GM21528 (cell line): ENCODE results near the gene GBF1.

Experiments used
- ATAC-seq: cut with Tn5 transposase; IDR thresholded peaks from one replicate; pipeline ENCODE4 v1.9.1; 2021; ENCODE audit warnings: mild to moderate bottlenecking, moderate library complexity; ENCODE audit not compliant: unreplicated experiment, low FRiP score

GBF1 gene

DNA sequence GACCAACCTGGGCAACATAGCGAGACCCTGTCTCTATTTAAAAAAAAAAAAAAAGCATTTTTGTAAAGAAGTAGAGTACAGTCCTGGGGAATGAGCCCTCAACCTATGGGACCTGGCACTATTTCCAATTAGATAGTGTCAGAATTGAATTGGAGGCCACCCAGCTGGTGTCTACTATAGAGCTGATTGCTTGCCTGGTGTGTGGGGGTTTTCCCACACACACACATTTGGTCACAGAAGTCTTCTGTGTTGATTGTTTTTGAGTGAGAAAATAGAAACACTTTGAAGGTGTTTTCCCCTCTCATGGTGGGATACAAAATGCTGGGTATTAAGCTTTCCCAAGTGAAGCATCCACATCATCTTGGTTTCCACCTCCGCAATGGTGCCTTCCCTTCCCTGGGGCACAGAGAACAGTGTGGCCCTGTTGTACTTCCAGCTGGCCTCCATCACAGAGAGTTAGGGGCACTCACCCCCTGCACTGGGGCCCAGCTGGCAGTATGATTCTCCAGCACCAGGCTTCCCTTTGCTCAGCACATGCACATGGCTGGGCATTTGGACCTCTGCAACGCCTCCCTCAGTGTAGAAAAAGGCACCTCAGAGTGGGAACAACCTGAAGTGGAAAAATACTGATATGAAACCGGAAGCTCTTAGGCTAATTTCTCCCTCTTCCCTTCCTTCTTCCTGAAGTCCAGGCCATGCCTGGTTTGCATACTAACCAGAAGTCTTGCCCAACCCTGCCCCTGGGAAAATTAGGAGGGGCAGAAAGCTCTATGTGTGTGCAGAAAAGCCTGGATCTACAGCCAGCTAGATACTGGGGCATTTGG is 139.5 kb downstream of the GBF1 start:
- ATAC-seq, result no peak

GRCh38 chr10:102389894-102390293 is 144.6 kb downstream of the GBF1 start:
- ATAC-seq, result no peak

GRCh38 chr10:102392306-102392705 is 147.0 kb downstream of the GBF1 start:
- no peak for ATAC-seq

DNA sequence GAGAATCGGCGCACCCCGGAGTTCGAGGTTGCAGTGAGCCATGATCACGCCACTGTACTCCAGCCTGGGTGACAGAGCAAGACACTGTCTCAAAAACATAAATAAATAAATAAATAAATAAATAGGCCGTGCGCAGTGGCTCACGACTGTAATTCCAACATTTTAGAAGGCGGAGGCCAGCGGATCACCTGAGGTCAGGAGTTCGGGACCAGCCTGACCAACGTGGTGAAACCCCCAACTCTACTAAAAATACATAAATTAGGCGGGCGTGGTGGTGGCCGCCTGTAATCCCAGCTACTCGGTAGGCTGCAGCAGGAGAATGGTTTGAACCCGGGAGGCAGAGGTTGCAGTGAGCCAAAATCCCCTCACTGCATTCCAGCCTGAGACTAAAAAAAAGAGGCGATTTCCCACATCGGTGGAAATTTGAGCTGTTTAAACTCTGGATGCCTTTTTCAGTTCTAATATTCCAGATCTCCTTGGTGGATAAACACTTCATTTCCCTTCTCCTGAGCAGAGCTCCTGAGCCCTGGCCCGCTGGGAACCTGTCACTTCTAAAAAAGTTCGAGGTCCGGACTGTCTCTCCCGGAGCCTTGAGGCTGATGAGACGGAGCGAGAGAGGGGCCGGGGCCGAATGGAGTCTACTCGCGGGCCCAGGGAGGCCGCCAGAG is 148.2 kb downstream of the GBF1 start:
- ATAC-seq, result no peak

DNA sequence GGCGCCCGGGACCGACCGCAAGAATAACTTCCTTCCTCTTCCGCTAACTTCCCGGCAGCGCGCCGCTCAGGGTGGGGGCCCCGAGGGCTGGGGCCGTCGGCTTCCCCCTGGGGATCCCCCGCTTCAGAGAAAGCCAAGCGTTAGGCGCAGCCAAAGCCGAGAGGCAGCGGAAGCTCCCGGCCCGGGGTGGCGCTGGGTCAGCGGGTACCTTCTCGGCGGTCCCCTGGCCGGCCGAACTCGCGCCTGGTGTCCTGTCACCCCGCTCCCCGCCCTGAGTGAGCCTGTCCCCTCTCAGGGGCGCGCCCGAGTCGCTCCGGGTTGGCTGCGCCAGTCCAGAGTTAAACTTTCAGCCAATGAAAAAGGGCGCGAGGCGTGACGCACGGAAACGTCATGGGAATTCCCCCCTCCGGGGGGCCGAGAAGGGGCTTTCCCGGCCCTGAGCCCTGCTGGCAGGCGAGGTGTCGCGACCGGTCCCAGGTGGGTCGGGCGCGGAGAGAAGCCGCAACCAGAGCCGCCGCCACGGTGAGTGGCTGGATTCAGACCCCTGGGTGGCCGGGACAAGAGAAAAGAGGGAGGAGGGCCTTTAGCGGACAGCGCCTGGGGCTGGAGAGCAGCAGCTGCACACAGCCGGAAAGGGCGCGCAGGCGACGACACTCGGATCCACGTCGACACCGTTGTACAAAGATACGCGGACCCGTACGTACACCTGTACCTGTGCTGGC is 148.9 kb downstream of the GBF1 start:
- ATAC-seq, result peak; percentile 80

DNA sequence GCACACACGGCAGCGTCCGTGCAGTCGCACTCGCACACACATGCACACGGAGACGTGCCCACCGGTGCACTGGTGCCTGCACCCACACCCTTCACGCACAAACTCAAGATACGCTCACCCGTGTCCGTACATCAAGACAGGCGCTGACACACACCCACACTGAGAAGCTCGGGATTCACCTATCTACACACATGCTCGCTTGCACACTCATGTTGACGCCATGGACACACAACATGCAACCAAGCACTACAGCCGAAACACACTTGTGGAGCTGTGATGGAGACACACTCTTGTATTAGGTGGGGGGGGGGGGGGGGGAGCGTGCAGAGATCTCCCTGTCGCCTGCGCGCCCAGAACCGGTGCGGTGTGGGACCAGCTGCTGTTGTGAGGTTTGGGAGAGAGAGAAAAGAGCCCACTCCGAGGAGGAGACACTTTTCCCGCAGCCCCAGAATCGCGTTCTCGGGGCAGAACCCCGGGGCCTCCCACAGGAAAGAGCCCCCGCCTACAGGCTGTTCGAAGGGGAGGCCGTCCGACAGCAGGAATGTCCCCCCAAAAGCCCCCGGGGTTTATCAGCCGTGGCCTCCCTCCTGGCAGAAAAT is 149.6 kb downstream of the GBF1 start:
- no peak for ATAC-seq

DNA sequence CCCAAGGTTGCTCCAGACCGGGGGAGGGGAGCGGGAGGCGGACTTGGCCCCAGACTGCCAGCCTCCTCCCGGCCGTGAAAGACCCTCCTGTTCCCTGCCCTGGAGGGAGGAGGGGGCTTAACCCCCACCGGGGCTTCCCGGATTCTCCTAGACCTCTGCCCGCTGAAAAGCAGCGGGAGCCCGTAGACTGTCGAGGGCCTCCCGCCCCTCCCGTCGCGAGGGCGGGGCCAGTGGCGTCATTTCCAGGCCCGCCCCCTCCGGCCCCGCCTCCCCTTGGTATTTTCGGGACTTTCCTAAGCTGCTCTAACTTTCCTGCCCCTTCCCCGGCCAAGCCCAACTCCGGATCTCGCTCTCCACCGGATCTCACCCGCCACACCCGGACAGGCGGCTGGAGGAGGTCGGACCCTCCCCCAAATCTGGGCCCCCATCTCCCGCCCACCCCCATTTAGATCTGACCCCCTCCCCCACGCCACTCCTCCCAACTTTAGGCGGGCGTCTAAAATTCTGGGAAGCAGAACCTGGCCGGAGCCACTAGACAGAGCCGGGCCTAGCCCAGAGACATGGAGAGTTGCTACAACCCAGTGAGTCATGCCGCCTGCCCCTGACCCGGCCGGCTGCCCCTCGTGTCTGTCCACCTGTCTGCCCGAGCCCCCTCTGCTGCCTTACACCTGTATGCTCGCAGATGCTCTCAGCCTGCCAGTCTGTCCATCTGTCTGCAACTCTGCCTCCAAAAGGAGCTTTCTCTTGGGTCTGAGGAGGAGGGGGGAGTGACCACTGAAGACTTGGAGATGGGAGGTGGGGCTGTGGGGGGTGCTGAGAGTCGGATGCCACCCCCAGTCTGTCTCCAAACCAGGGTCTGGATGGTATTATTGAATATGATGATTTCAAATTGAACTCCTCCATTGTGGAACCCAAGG is 150.3 kb downstream of the GBF1 start, which contains the start of gene NFKB2:
Gene NFKB2, plus strand, starts transcription at position 306 of the 917 bp plus-strand sequence. Its CDS starts 255 bp downstream, at position 561.
- ATAC-seq, result peak; percentile 35

DNA sequence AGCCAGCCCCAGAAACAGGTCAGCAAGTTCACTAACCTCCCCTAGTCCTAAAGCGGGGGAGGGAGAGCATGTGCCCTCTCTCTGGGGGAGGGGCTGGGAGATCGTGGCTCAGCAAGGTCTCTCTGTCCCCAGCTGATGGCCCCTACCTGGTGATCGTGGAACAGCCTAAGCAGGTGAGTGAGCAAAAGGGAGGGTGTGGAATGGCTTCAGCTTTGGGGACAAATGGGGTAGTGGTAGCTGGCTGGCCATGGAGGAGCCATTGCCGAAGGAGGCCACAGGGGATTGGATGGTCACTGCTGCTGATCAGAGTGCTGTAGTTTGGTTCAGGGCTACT is 151.0 kb downstream of the GBF1 start:
- ATAC-seq, result no peak

- ATAC-seq, result no peak
These were observed 151.4 kb downstream of the GBF1 start for GRCh38 chr10:102396730-102397151.

GRCh38 chr10:102397222-102398171 is 152.2 kb downstream of the GBF1 start:
- no peak for ATAC-seq

DNA sequence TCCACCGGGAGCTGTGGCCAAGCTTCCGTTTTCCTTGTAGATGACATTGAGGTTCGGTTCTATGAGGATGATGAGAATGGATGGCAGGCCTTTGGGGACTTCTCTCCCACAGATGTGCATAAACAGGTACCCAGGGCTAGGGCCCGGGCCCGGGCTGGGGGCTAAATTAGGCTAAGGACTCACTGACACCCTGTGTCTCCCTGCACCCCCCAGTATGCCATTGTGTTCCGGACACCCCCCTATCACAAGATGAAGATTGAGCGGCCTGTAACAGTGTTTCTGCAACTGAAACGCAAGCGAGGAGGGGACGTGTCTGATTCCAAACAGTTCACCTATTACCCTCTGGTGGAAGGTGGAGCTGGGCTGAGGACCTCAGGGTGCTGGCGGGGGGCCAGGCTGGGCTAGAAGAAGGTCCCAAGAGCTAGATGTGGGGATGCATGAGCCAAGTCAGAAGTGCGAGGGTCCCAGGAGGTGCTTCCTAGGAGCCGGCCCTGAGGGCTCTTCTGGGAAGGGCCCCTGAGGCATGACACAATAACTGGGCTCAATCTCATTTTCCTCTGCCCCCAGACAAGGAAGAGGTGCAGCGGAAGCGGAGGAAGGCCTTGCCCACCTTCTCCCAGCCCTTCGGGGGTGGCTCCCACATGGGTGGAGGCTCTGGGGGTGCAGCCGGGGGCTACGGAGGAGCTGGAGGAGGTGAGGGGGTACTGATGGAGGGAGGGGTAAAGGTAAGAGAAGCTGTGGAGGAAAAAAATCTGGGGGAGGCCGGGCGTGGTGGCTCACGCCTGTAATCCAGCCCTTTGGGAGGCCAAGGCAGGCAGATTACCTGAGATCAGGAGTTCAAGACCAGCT is 153.1 kb downstream of the GBF1 start:
- ATAC-seq, result no peak

DNA sequence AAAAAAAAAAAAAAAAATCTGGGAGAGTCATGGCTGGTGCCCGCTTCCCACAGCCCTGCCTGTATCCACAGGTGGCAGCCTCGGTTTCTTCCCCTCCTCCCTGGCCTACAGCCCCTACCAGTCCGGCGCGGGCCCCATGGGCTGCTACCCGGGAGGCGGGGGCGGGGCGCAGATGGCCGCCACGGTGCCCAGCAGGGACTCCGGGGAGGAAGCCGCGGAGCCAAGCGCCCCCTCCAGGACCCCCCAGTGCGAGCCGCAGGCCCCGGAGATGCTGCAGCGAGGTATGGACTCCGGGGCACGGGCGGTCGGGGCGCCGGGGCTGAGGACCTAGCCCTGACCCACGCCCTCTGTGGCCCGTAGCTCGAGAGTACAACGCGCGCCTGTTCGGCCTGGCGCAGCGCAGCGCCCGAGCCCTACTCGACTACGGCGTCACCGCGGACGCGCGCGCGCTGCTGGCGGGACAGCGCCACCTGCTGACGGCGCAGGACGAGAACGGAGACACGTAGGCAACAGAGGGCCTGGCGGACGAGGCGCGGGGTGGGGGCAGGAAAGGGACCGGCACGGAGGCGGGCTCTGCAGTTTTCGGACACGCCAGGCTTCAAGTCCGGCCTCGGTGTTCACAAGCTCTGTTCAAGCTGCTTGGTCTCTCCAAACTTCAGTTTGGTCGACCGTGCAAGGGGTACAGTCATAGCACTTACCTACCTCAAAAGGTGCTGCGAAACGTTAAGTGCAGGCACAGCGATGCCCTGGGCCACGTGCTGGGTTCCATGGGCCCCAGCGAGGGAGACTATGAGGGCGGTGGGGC is 154.1 kb downstream of the GBF1 start:
- ATAC-seq, result peak; percentile 38

GRCh38 chr10:102400076-102400475 is 154.7 kb downstream of the GBF1 start:
- ATAC-seq, result no peak

DNA sequence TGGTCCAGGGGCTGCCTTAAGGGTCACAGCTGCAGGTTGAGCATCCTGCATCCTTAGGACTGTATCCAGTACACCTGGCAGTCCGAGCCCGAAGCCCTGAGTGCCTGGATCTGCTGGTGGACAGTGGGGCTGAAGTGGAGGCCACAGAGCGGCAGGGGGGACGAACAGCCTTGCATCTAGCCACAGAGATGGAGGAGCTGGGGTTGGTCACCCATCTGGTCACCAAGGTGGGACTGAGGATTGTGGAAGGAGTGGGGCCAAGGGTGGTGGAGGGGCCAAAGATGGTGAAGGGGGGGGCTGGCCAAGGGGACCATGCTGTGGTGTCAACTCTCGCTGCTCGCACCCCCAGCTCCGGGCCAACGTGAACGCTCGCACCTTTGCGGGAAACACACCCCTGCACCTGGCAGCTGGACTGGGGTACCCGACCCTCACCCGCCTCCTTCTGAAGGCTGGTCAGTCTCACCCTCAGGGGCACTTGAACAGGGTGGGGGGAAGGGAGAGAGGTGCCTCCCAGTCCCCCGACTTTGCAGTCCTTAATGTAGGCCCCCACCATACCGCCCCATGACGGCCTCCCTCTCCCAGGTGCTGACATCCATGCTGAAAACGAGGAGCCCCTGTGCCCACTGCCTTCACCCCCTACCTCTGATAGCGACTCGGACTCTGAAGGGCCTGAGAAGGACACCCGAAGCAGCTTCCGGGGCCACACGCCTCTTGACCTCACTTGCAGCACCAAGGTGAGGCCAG is 155.4 kb downstream of the GBF1 start:
- ATAC-seq, result no peak

GRCh38 chr10:102401342-102401654 is 156.0 kb downstream of the GBF1 start:
- no peak for ATAC-seq

DNA sequence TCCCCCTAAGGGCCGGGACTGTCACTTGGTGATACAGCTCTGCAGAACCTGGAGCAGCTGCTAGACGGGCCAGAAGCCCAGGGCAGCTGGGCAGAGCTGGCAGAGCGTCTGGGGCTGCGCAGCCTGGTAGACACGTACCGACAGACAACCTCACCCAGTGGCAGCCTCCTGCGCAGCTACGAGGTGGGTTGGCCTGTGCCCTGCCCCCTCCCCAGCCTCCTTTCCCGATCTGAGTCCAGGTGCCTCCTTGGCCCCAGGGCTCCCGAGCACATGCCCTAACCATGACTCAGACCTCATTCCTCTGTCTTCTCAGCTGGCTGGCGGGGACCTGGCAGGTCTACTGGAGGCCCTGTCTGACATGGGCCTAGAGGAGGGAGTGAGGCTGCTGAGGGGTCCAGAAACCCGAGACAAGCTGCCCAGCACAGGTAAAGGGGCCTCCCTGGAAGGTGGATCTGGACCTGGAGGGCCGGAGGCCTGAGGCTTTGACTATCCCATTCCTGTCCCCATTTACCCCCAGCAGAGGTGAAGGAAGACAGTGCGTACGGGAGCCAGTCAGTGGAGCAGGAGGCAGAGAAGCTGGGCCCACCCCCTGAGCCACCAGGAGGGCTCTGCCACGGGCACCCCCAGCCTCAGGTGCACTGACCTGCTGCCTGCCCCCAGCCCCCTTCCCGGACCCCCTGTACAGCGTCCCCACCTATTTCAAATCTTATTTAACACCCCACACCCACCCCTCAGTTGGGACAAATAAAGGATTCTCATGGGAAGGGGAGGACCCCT is 156.6 kb downstream of the GBF1 start:
- no peak for ATAC-seq
